Progenitor cell of endocrine pancreas (in vitro differentiated cells): ENCODE results near the gene TSPAN1. TPM values are rescaled to one million over a fixed set of nuclear protein-coding genes. Genes with fewer than 3 reads are reported as not detected.

Experiments used
- DNase-seq: peaks from one replicate; pipeline ENCODE4 v3.0.0; 2021; ENCODE audit warnings: low spot score; ENCODE audit not compliant: unreplicated experiment
- H3K27ac Mint-ChIP-seq: 2 replicates; pipeline ENCODE4 v1.8.0; 2021; ENCODE audit warnings: mild to moderate bottlenecking, moderate library complexity, mixed read lengths
- H3K27me3 Mint-ChIP-seq: 2 replicates; pipeline ENCODE4 v1.8.0; 2021; ENCODE audit warnings: mixed read lengths
- H3K36me3 Mint-ChIP-seq: 2 replicates; pipeline ENCODE4 v1.8.0; 2022; ENCODE audit warnings: mixed read lengths; ENCODE audit not compliant: insufficient read depth
- H3K4me1 Mint-ChIP-seq: 2 replicates; pipeline ENCODE4 v1.8.0; 2021; ENCODE audit warnings: low read depth, mixed read lengths
- H3K4me3 Mint-ChIP-seq: 2 replicates; pipeline ENCODE4 v1.8.0; 2021; ENCODE audit warnings: low read depth, mild to moderate bottlenecking, moderate library complexity, mixed read lengths
- H3K9me3 Mint-ChIP-seq: 2 replicates; pipeline ENCODE4 v1.8.0; 2021; ENCODE audit warnings: low read depth, mixed read lengths
- CTCF ChIP-seq: fragments of 200-600 bp; sonication (generic); IDR thresholded peaks from one replicate; pipeline ENCODE4 v1.5.0; 2021; ENCODE audit warnings: antibody characterized with exemption, mild to moderate bottlenecking; ENCODE audit not compliant: unreplicated experiment
- total RNA-seq: library from RNA; stranded (reverse); gene quantifications from 2 replicates; pipeline ENCODE4 v1.2.1, GENCODE V29; 2021

The TSPAN1 gene
- total RNA-seq, 1 donor from 2014 or later: 4.5 TPM

GRCh38 chr1:46136711-46137110 lies 38.2 kb upstream of the TSPAN1 start:
- no peak for DNase-seq
- Mint-ChIP-seq H3K36me3 (no peaks in the 10 kb centered on the region), H3K9me3 (no peaks in the 10 kb centered on the region), H3K27me3 (no peaks in the 10 kb centered on the region), H3K4me3 (no peak overlapping the region), H3K27ac (no peak overlapping the region), H3K4me1 (peaks cover 13% of the 10 kb centered on the region)
- no peak for TF ChIP-seq CTCF

- no peak for DNase-seq
- Mint-ChIP-seq H3K36me3 (no peaks in the 10 kb centered on the region), H3K27ac (no peak overlapping the region), H3K27me3 (no peaks in the 10 kb centered on the region), H3K9me3 (no peaks in the 10 kb centered on the region), H3K4me1 (peaks cover 13% of the 10 kb centered on the region), H3K4me3 (no peak overlapping the region)
- no peak for TF ChIP-seq CTCF
These were observed 37.0 kb upstream of the TSPAN1 start for GRCh38 chr1:46137916-46138315.

- TF ChIP-seq CTCF: no peak
- Mint-ChIP-seq H3K4me3 (no peak overlapping the region), H3K27ac (no peak overlapping the region), H3K36me3 (no peaks in the 10 kb centered on the region), H3K4me1 (no peaks in the 10 kb centered on the region), H3K9me3 (no peaks in the 10 kb centered on the region), H3K27me3 (no peaks in the 10 kb centered on the region)
- no peak for DNase-seq
These were observed 26.6 kb upstream of the TSPAN1 start for GRCh38 chr1:46148318-46148717.

- no peak for TF ChIP-seq CTCF
- H3K4me1 Mint-ChIP-seq: no peaks in the 10 kb centered on the region
- peaks cover 4% of the 10 kb centered on the region for H3K27me3 Mint-ChIP-seq
- no peaks in the 10 kb centered on the region for H3K36me3 Mint-ChIP-seq
- no peaks in the 10 kb centered on the region for H3K9me3 Mint-ChIP-seq
- H3K4me3 Mint-ChIP-seq: no peak overlapping the region
- H3K27ac Mint-ChIP-seq: no peak overlapping the region
- no peak for DNase-seq
These were observed 24.8 kb upstream of the TSPAN1 start for GRCh38 chr1:46150085-46150484.

- H3K36me3 Mint-ChIP-seq: no peaks in the 10 kb centered on the region
- no peak for TF ChIP-seq CTCF
- DNase-seq: no peak
- no peaks in the 10 kb centered on the region for H3K4me1 Mint-ChIP-seq
- H3K4me3 Mint-ChIP-seq: no peak overlapping the region
- no peaks in the 10 kb centered on the region for H3K9me3 Mint-ChIP-seq
- H3K27me3 Mint-ChIP-seq: peaks cover 4% of the 10 kb centered on the region
- no peak overlapping the region for H3K27ac Mint-ChIP-seq
These were observed 22.9 kb upstream of the TSPAN1 start for GRCh38 chr1:46152016-46152415.
